ENCODE measurements around the gene SPINK5.

SPINK5 gene

GRCh38 chr5:148060881-148061280 is 2.9 kb upstream of the SPINK5 start:
- Histone ChIP-seq H2AFZ (ENCODE audit: low read depth, low read length) (no peak overlapping the region; the same call in 1 of the 2 replicates), H4K20me1 (ENCODE audit: insufficient read depth, low read length) (no peaks in the 10 kb centered on the region), H3K36me3 (replicated peaks; ENCODE audit: low read depth, low read length) (no peaks in the 10 kb centered on the region), H3K27ac (ENCODE audit: low read length) (no peak overlapping the region), H3K9ac (ENCODE audit: low read length) (no peak overlapping the region), H3K4me3 (ENCODE audit: low read length) (no peak overlapping the region), H3K4me1 (ENCODE audit: low read length) (no peaks in the 10 kb centered on the region), H3K27me3 (ENCODE audit: low read depth, low read length) (no peaks in the 10 kb centered on the region), H3K79me2 (ENCODE audit: low read length) (no peaks in the 10 kb centered on the region), H3K4me2 (ENCODE audit: low read length) (no peak overlapping the region), H3K9me3 (ENCODE audit: insufficient read depth, low read length) (peaks cover 7% of the 10 kb centered on the region; the same call in 1 of the 2 replicates)
- TF ChIP-seq CTCF (IDR thresholded peaks at IDR 0.05; ENCODE audit: low read depth, low read length) (no peak), EZH2phosphoT487 (IDR thresholded peaks at IDR 0.05; ENCODE audit: low read depth) (no peak)

- H3K36me3 ChIP-seq (replicated peaks; ENCODE audit: low read depth, low read length), result peaks cover 6% of the 10 kb centered on the region
- no peak for TF ChIP-seq CTCF (IDR thresholded peaks at IDR 0.05; ENCODE audit: low read depth, low read length)
- TF ChIP-seq EZH2phosphoT487 (IDR thresholded peaks at IDR 0.05; ENCODE audit: low read depth), result no peak
- no peaks in the 10 kb centered on the region for H4K20me1 ChIP-seq (ENCODE audit: insufficient read depth, low read length)
- H3K9ac ChIP-seq (ENCODE audit: low read length), result no peak overlapping the region
- no peaks in the 10 kb centered on the region for H3K4me1 ChIP-seq (ENCODE audit: low read length)
- no peak overlapping the region for H3K27ac ChIP-seq (ENCODE audit: low read length)
- H3K79me2 ChIP-seq (ENCODE audit: low read length), result no peaks in the 10 kb centered on the region
- H3K27me3 ChIP-seq (ENCODE audit: low read depth, low read length), result no peaks in the 10 kb centered on the region
- no peak overlapping the region for H3K4me2 ChIP-seq (ENCODE audit: low read length)
- 0 out of 2 replicates have a peak, but pooled peaks cover under 1% of the 10 kb centered on the region for H3K9me3 ChIP-seq (ENCODE audit: insufficient read depth, low read length)
- H3K4me3 ChIP-seq (ENCODE audit: low read length), result no peak overlapping the region
- no peak overlapping the region for H2AFZ ChIP-seq (ENCODE audit: low read depth, low read length)
Observed at GRCh38 chr5:148070621-148071020, 6.8 kb downstream of the SPINK5 start.

GRCh38 chr5:148072207-148072606 is 8.4 kb downstream of the SPINK5 start:
- no peak for TF ChIP-seq CTCF (IDR thresholded peaks at IDR 0.05; ENCODE audit: low read depth, low read length)
- no peak for TF ChIP-seq EZH2phosphoT487 (IDR thresholded peaks at IDR 0.05; ENCODE audit: low read depth)
- Histone ChIP-seq H4K20me1 (ENCODE audit: insufficient read depth, low read length) (no peaks in the 10 kb centered on the region), H3K36me3 (replicated peaks; ENCODE audit: low read depth, low read length) (peaks cover 15% of the 10 kb centered on the region)

GRCh38 chr5:148075529-148075928 is 11.7 kb downstream of the SPINK5 start:
- Histone ChIP-seq H3K79me2 (ENCODE audit: low read length) (no peaks in the 10 kb centered on the region), H4K20me1 (ENCODE audit: insufficient read depth, low read length) (no peaks in the 10 kb centered on the region), H3K4me2 (ENCODE audit: low read length) (no peak overlapping the region), H3K4me1 (ENCODE audit: low read length) (no peaks in the 10 kb centered on the region), H3K27ac (ENCODE audit: low read length) (no peak overlapping the region), H3K9ac (ENCODE audit: low read length) (no peak overlapping the region), H3K4me3 (ENCODE audit: low read length) (no peak overlapping the region), H3K9me3 (ENCODE audit: insufficient read depth, low read length) (peaks cover 12% of the 10 kb centered on the region; the same call in 1 of the 2 replicates), H3K36me3 (replicated peaks; ENCODE audit: low read depth, low read length) (peaks cover 17% of the 10 kb centered on the region), H3K27me3 (ENCODE audit: low read depth, low read length) (no peaks in the 10 kb centered on the region), H2AFZ (ENCODE audit: low read depth, low read length) (no peak overlapping the region)
- TF ChIP-seq CTCF (IDR thresholded peaks at IDR 0.05; ENCODE audit: low read depth, low read length) (no peak), EZH2phosphoT487 (IDR thresholded peaks at IDR 0.05; ENCODE audit: low read depth) (no peak)

More at GRCh38 chr5:148072207-148072606, 8.4 kb downstream of the SPINK5 start:
- Histone ChIP-seq H3K27me3 (ENCODE audit: low read depth, low read length) (no peaks in the 10 kb centered on the region), H3K79me2 (ENCODE audit: low read length) (no peaks in the 10 kb centered on the region), H3K9me3 (ENCODE audit: insufficient read depth, low read length) (peaks cover 12% of the 10 kb centered on the region; the same call in 1 of the 2 replicates), H3K27ac (ENCODE audit: low read length) (no peak overlapping the region), H3K4me2 (ENCODE audit: low read length) (no peak overlapping the region), H2AFZ (ENCODE audit: low read depth, low read length) (no peak overlapping the region), H3K4me3 (ENCODE audit: low read length) (no peak overlapping the region), H3K4me1 (ENCODE audit: low read length) (no peaks in the 10 kb centered on the region), H3K9ac (ENCODE audit: low read length) (no peak overlapping the region)
